H9 (cell line): Measurements from ENCODE around the gene FRAT2. TPM values are rescaled to one million over a fixed set of nuclear protein-coding genes. Genes with fewer than 3 reads are reported as not detected.

ENCODE experiments used
- DNase-seq: peaks from one replicate; pipeline ENCODE4 v3.0.0-alpha.2; 2017
- H2AFZ ChIP-seq: one replicate; pipeline ENCODE4 v1.6.1; 2013; ENCODE audit warnings: mild to moderate bottlenecking, low read length, control low read depth, moderate library complexity
- H2AK5ac ChIP-seq: 2 replicates; pipeline ENCODE4 v1.6.1; 2013; ENCODE audit warnings: low read length, control low read depth, mixed read lengths; ENCODE audit not compliant: insufficient read length
- H2BK120ac ChIP-seq: one replicate; pipeline ENCODE4 v1.6.1; 2013; ENCODE audit warnings: low read depth, mild to moderate bottlenecking, low read length, control low read depth, inconsistent platforms; ENCODE audit not compliant: poor library complexity, severe bottlenecking
- H2BK12ac ChIP-seq: 2 replicates; pipeline ENCODE4 v1.6.1; 2013; ENCODE audit warnings: low read length, control low read depth, mixed read lengths, low read depth; ENCODE audit not compliant: insufficient read length
- H2BK15ac ChIP-seq: 2 replicates; pipeline ENCODE4 v1.6.1; 2013; ENCODE audit warnings: low read depth, low read length, control low read depth
- H2BK20ac ChIP-seq: one replicate; pipeline ENCODE4 v1.6.1; 2013; ENCODE audit warnings: low read depth, mild to moderate bottlenecking, low read length, control low read depth, inconsistent platforms; ENCODE audit not compliant: poor library complexity, severe bottlenecking
- H2BK5ac ChIP-seq: 2 replicates; pipeline ENCODE4 v1.6.1; 2013; ENCODE audit warnings: low read length, control low read depth, mixed read lengths; ENCODE audit not compliant: insufficient read length
- H3K14ac ChIP-seq: 2 replicates; pipeline ENCODE4 v1.6.1; 2013; ENCODE audit warnings: low read length, control low read depth; ENCODE audit not compliant: insufficient read depth
- H3K18ac ChIP-seq: 2 replicates; pipeline ENCODE4 v1.6.1; 2013; ENCODE audit warnings: low read depth, mild to moderate bottlenecking, mixed read lengths, low read length, control low read depth; ENCODE audit not compliant: insufficient read length
- H3K23ac ChIP-seq: 2 replicates; pipeline ENCODE4 v1.6.1; 2013; ENCODE audit warnings: low read length, control low read depth, mixed read lengths, low read depth; ENCODE audit not compliant: insufficient read length
- H3K23me2 ChIP-seq: 2 replicates; pipeline ENCODE4 v1.6.1; 2013; ENCODE audit warnings: low read depth, mild to moderate bottlenecking, mixed read lengths, low read length, control low read depth; ENCODE audit not compliant: insufficient read length, poor library complexity, severe bottlenecking
- H3K27ac ChIP-seq: 2 replicates; pipeline ENCODE4 v1.5.1; 2013; ENCODE audit warnings: low read length, control low read depth, mixed read lengths, low read depth; ENCODE audit not compliant: insufficient read length
- H3K27me3 ChIP-seq: 2 replicates; pipeline ENCODE4 v1.6.1; 2013; ENCODE audit warnings: low read length, control low read depth, inconsistent platforms; ENCODE audit not compliant: insufficient read depth
- H3K4ac ChIP-seq: 2 replicates; pipeline ENCODE4 v1.6.1; 2013; ENCODE audit warnings: low read depth, mild to moderate bottlenecking, control low read depth, inconsistent platforms, low read length, moderate library complexity
- H3K4me1 ChIP-seq: 2 replicates; pipeline ENCODE4 v1.6.1; 2013; ENCODE audit warnings: low read length, control low read depth, inconsistent platforms; ENCODE audit not compliant: insufficient read depth
- H3K4me2 ChIP-seq: 2 replicates; pipeline ENCODE4 v1.6.1; 2013; ENCODE audit warnings: low read length, control low read depth, mixed read lengths; ENCODE audit not compliant: insufficient read length, insufficient read depth
- H3K56ac ChIP-seq: 2 replicates; pipeline ENCODE4 v1.6.1; 2013; ENCODE audit warnings: low read depth, mild to moderate bottlenecking, mixed read lengths, low read length, control low read depth; ENCODE audit not compliant: insufficient read length
- H3K79me1 ChIP-seq: 2 replicates; pipeline ENCODE4 v1.6.1; 2013; ENCODE audit warnings: low read depth, mild to moderate bottlenecking, moderate library complexity, low read length, control low read depth, inconsistent platforms; ENCODE audit not compliant: insufficient read depth, poor library complexity, severe bottlenecking
- H3K79me2 ChIP-seq: 2 replicates; pipeline ENCODE4 v1.6.1; 2013; ENCODE audit warnings: low read length, control low read depth, inconsistent platforms; ENCODE audit not compliant: insufficient read depth
- H3K9ac ChIP-seq: 2 replicates; pipeline ENCODE4 v1.6.1; 2013; ENCODE audit warnings: low read length, control low read depth, mixed read lengths; ENCODE audit not compliant: insufficient read length; ENCODE audit errors: extremely low read depth
- H3K9me3 ChIP-seq: one replicate; pipeline ENCODE4 v1.6.1; 2013; ENCODE audit warnings: low read depth, low read length, inconsistent platforms; ENCODE audit not compliant: control insufficient read depth
- H3T11ph ChIP-seq: one replicate; pipeline ENCODE4 v1.6.1; 2013; ENCODE audit warnings: mild to moderate bottlenecking, low read length, control low read depth, inconsistent platforms
- H4K20me1 ChIP-seq: one replicate; pipeline ENCODE4 v1.6.1; 2013; ENCODE audit not compliant: control insufficient read depth, insufficient read length, insufficient read depth
- H4K5ac ChIP-seq: 2 replicates; pipeline ENCODE4 v1.6.1; 2013; ENCODE audit warnings: low read depth, mild to moderate bottlenecking, mixed read lengths, low read length, control low read depth; ENCODE audit not compliant: insufficient read length
- H4K8ac ChIP-seq: replicated peaks from 2 replicates; pipeline ENCODE4 v1.6.1; 2013; ENCODE audit warnings: low read length, control low read depth, mixed read lengths, low read depth; ENCODE audit not compliant: insufficient read length
- H4K91ac ChIP-seq: 2 replicates; pipeline ENCODE4 v1.6.1; 2013; ENCODE audit warnings: low read depth, mild to moderate bottlenecking, moderate library complexity, mixed read lengths, low read length, control low read depth; ENCODE audit not compliant: insufficient read length
- H3K27ac Mint-ChIP-seq, 3 experiments: 2 replicates in 2 of 3; 3 replicates in 1 of 3; pipeline ENCODE4 v1.8.0; 2020 to 2021; ENCODE audit warnings: mixed read lengths in 3 of 3, mild to moderate bottlenecking in 1 of 3, moderate library complexity in 1 of 3
- H3K27me3 Mint-ChIP-seq: 2 replicates; pipeline ENCODE4 v1.8.0; 2021; ENCODE audit warnings: low read depth, mild to moderate bottlenecking, moderate library complexity, mixed read lengths
- H3K36me3 Mint-ChIP-seq, 3 experiments: 2 replicates in 2 of 3; 3 replicates in 1 of 3; pipeline ENCODE4 v1.8.0; 2020 to 2021; ENCODE audit warnings: low read depth in 3 of 3, mixed read lengths in 3 of 3; ENCODE audit not compliant: insufficient read depth in 1 of 3
- H3K4me1 Mint-ChIP-seq, 2 experiments: 2 replicates each; pipeline ENCODE4 v1.8.0; 2020; ENCODE audit warnings: mixed read lengths in 2 of 2
- H3K4me3 Mint-ChIP-seq, 2 experiments: 2 replicates in 1 of 2; 3 replicates in 1 of 2; pipeline ENCODE4 v1.8.0; 2020 to 2021; ENCODE audit warnings: mild to moderate bottlenecking in 2 of 2, mixed read lengths in 2 of 2, moderate library complexity in 1 of 2
- H3K9me3 Mint-ChIP-seq, 2 experiments: 2 replicates in 1 of 2; 3 replicates in 1 of 2; pipeline ENCODE4 v1.8.0; 2020; ENCODE audit warnings: mild to moderate bottlenecking in 2 of 2, mixed read lengths in 2 of 2, moderate library complexity in 1 of 2
- WGBS: extraction: QIAGEN DNeasy Blood & Tissue Kit; methylation state at CpG from one replicate; pipeline ENCODE4 v1.1.7; 2013; ENCODE audit warnings: missing lambda C conversion rate, low lambda C conversion rate, mixed read lengths; ENCODE audit not compliant: insufficient read length; ENCODE audit errors: extremely low coverage; 5-methylcytosine and 5-hydroxymethylcytosine counted together
- total RNA-seq: library from RNA; stranded (reverse); gene quantifications from 2 replicates; pipeline ENCODE4 v1.2.1, GENCODE V29; 2021
- TF ChIP-seq, protein P1 (sequence below): fragments of 200-600 bp; sonication (generic); conservative IDR thresholded peaks from 3 replicates; pipeline ENCODE4 v1.8.0; 2021; ENCODE audit warnings: antibody characterized with exemption, mild to moderate bottlenecking

FRAT2 gene
- total RNA-seq, 1 experiment from 2014 or later = 129 TPM

DNA sequence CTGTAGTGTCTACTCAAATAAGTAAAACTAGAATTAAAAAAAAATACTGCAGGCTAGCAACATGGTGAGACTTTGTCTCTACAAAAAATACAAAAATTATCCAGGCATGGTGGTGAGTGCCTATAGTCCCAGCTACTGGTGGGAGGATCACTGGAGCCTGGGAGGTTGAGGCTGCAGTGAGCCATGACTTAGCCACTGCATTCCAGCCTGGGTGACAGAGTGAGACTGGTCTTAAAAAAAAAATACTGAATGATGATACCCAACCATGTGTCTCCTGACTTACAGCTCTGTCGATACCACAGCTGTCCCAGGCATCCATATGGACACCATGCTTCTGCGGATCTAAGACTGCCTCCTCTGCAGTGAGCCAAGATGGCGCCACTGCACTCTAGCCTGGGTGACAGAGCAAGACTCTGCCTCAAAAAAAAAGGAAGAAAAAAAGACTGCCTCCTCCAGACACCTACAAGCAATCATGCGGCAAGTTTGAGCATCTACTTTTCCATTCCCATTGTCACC, 23.4 kb downstream of the FRAT2 start:
- Mint-ChIP-seq H3K27me3 (no peaks in the 10 kb centered on the region; the same call in 1 of the 2 replicates), H3K9me3 (no peaks in the 10 kb centered on the region), H3K27ac (no peak overlapping the region), H3K36me3 (no peaks in the 10 kb centered on the region), H3K4me3 (no peak overlapping the region), H3K4me1 (no peaks in the 10 kb centered on the region)
- H3T11ph ChIP-seq = no peak overlapping the region
- H3K4me1 ChIP-seq = no peaks in the 10 kb centered on the region
- TF ChIP-seq, protein P1, sequence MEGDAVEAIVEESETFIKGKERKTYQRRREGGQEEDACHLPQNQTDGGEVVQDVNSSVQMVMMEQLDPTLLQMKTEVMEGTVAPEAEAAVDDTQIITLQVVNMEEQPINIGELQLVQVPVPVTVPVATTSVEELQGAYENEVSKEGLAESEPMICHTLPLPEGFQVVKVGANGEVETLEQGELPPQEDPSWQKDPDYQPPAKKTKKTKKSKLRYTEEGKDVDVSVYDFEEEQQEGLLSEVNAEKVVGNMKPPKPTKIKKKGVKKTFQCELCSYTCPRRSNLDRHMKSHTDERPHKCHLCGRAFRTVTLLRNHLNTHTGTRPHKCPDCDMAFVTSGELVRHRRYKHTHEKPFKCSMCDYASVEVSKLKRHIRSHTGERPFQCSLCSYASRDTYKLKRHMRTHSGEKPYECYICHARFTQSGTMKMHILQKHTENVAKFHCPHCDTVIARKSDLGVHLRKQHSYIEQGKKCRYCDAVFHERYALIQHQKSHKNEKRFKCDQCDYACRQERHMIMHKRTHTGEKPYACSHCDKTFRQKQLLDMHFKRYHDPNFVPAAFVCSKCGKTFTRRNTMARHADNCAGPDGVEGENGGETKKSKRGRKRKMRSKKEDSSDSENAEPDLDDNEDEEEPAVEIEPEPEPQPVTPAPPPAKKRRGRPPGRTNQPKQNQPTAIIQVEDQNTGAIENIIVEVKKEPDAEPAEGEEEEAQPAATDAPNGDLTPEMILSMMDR = no peak
- no peak overlapping the region for H3K18ac ChIP-seq
- no peak overlapping the region for H2BK120ac ChIP-seq
- H2AK5ac ChIP-seq = no peak overlapping the region
- no CpG with 5 or more reads among the region's 4 CpGs for WGBS
- no peak overlapping the region for H3K4ac ChIP-seq
- no peaks in the 10 kb centered on the region for H3K9me3 ChIP-seq
- H3K23ac ChIP-seq = no peak overlapping the region
- H3K79me2 ChIP-seq = no peaks in the 10 kb centered on the region
- H3K4me2 ChIP-seq = no peak overlapping the region
- H4K8ac ChIP-seq = no peak overlapping the region
- no peak overlapping the region for H2AFZ ChIP-seq
- H2BK5ac ChIP-seq = no peak overlapping the region
- H2BK20ac ChIP-seq = no peak overlapping the region
- no peak overlapping the region for H3K27ac ChIP-seq
- no peak overlapping the region for H3K14ac ChIP-seq
- no peaks in the 10 kb centered on the region for H4K20me1 ChIP-seq
- no peak overlapping the region for H2BK12ac ChIP-seq
- no peaks in the 10 kb centered on the region for H3K23me2 ChIP-seq
- no peak overlapping the region for H3K9ac ChIP-seq
- H3K56ac ChIP-seq = no peak overlapping the region
- H2BK15ac ChIP-seq = no peak overlapping the region
- DNase-seq = no peak
- no peaks in the 10 kb centered on the region for H3K79me1 ChIP-seq
- no peak overlapping the region for H4K5ac ChIP-seq
- H3K27me3 ChIP-seq = no peaks in the 10 kb centered on the region
- H4K91ac ChIP-seq = no peak overlapping the region
